Hepatocyte (in vitro differentiated cells): ENCODE measurements around the gene DMRTC1.
"Not testable (repeated sequence)": the region's sequence is repeated elsewhere in the genome, so short reads cannot be mapped to it uniquely, and the experiment has no call there.

Experiments used
- EZH2 ChIP-seq: fragments of 200-600 bp; sonication (generic); IDR thresholded peaks from 2 replicates; pipeline ENCODE4 v1.6.1; 2016; ENCODE audit warnings: antibody characterized with exemption, mild to moderate bottlenecking, borderline replicate concordance
- TF ChIP-seq, protein P1 (sequence below): fragments of 200-600 bp; sonication (generic); IDR thresholded peaks from 2 replicates; pipeline ENCODE4 v1.5.1; 2016; ENCODE audit warnings: antibody characterized with exemption, mild to moderate bottlenecking; ENCODE audit not compliant: poor library complexity

DNA sequence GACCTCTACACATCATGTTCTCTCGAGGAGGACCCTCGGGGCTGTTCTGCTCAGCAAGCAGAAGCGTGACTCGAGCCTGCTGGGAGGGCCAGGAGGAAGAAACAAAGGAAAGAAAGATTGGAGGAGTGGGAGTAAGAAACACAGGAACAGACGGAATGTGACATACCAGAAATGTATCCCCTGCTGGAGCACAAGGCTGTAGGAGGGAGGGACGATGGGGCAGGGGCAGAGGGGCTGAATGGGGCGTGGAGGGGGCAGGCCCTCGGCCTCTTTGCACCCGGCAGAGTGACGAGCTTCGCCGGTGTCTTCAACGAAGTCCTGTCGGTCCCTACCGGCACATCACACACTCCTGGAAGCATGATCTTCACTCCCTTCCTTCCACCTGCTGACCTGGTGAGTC, 5.7 kb downstream of the DMRTC1 start, which contains the start of gene FAM236A:
- TF ChIP-seq, protein P1, sequence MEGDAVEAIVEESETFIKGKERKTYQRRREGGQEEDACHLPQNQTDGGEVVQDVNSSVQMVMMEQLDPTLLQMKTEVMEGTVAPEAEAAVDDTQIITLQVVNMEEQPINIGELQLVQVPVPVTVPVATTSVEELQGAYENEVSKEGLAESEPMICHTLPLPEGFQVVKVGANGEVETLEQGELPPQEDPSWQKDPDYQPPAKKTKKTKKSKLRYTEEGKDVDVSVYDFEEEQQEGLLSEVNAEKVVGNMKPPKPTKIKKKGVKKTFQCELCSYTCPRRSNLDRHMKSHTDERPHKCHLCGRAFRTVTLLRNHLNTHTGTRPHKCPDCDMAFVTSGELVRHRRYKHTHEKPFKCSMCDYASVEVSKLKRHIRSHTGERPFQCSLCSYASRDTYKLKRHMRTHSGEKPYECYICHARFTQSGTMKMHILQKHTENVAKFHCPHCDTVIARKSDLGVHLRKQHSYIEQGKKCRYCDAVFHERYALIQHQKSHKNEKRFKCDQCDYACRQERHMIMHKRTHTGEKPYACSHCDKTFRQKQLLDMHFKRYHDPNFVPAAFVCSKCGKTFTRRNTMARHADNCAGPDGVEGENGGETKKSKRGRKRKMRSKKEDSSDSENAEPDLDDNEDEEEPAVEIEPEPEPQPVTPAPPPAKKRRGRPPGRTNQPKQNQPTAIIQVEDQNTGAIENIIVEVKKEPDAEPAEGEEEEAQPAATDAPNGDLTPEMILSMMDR: not testable (repeated sequence)
- TF ChIP-seq EZH2: not testable (repeated sequence)
